GOT3 (cell line): ENCODE data around the gene NUP35.

ENCODE experiments used
- DNase-seq: peaks from one replicate; lab custom pipeline; 2025; ENCODE audit warnings: mixed read lengths; lab: John Stamatoyannopoulos, UW

NUP35 gene

GRCh38 chr2:183209395-183210028 is 85.3 kb downstream of the NUP35 start:
- no peak for DNase-seq
